ENCODE data around the gene PANK3.
"Not testable (repeated sequence)": the region's sequence is repeated elsewhere in the genome, so short reads cannot be mapped to it uniquely, and the experiment has no call there.

Gene PANK3

GRCh38 chr5:168579488-168580226 is 489 bp upstream of the PANK3 start:
- H3K27me3 Mint-ChIP-seq: no peaks in the 10 kb centered on the region
- H3K36me3 Mint-ChIP-seq: no peaks in the 10 kb centered on the region
- H3K4me1 Mint-ChIP-seq: peaks cover 35% of the 10 kb centered on the region
- H3K4me3 Mint-ChIP-seq: peak overlapping the region; percentile 95
- peak overlapping the region; percentile 99 for H3K27ac Mint-ChIP-seq
- no peaks in the 10 kb centered on the region for H3K9me3 Mint-ChIP-seq

- Mint-ChIP-seq H3K4me3 (peak overlapping the region; percentile 95), H3K27ac (peak overlapping the region; percentile 92), H3K4me1 (peaks cover 36% of the 10 kb centered on the region), H3K9me3 (no peaks in the 10 kb centered on the region), H3K27me3 (no peaks in the 10 kb centered on the region), H3K36me3 (no peaks in the 10 kb centered on the region)
These were observed 1.2 kb downstream of the PANK3 start for GRCh38 chr5:168578006-168578405.

- Mint-ChIP-seq H3K4me1 (peaks cover 52% of the 10 kb centered on the region), H3K4me3 (peak overlapping the region; percentile 27), H3K9me3 (no peaks in the 10 kb centered on the region), H3K27me3 (no peaks in the 10 kb centered on the region), H3K27ac (peak overlapping the region; percentile 20), H3K36me3 (no peaks in the 10 kb centered on the region)
These were observed 3.5 kb downstream of the PANK3 start for GRCh38 chr5:168575391-168576372.

GRCh38 chr5:168574156-168574555 is 5.0 kb downstream of the PANK3 start:
- H3K9me3 Mint-ChIP-seq, H3K36me3 Mint-ChIP-seq, H3K4me3 Mint-ChIP-seq, H3K27me3 Mint-ChIP-seq, H3K27ac Mint-ChIP-seq: not testable (repeated sequence)
- H3K4me1 Mint-ChIP-seq: peaks cover 46% of the 10 kb centered on the region

GRCh38 chr5:168573663-168574062 is 5.5 kb downstream of the PANK3 start:
- H3K36me3 Mint-ChIP-seq, H3K27ac Mint-ChIP-seq, H3K4me3 Mint-ChIP-seq, H3K9me3 Mint-ChIP-seq, H3K27me3 Mint-ChIP-seq: not testable (repeated sequence)
- H3K4me1 Mint-ChIP-seq: peaks cover 46% of the 10 kb centered on the region

GRCh38 chr5:168570490-168571328 is 8.5 kb downstream of the PANK3 start:
- Mint-ChIP-seq H3K36me3 (peaks cover 11% of the 10 kb centered on the region), H3K27ac (no peak overlapping the region), H3K4me3 (no peak overlapping the region), H3K4me1 (peaks cover 31% of the 10 kb centered on the region), H3K9me3 (no peaks in the 10 kb centered on the region), H3K27me3 (no peaks in the 10 kb centered on the region)

- peaks cover 15% of the 10 kb centered on the region for H3K36me3 Mint-ChIP-seq
- no peaks in the 10 kb centered on the region for H3K9me3 Mint-ChIP-seq
- H3K27ac Mint-ChIP-seq: no peak overlapping the region
- H3K4me3 Mint-ChIP-seq: no peak overlapping the region
- peaks cover 28% of the 10 kb centered on the region for H3K4me1 Mint-ChIP-seq
- H3K27me3 Mint-ChIP-seq: no peaks in the 10 kb centered on the region
These were observed 10.4 kb downstream of the PANK3 start for GRCh38 chr5:168568738-168569137.

GRCh38 chr5:168563959-168564358 is 15.2 kb downstream of the PANK3 start:
- H3K36me3 Mint-ChIP-seq: peaks cover 24% of the 10 kb centered on the region
- no peak overlapping the region for H3K27ac Mint-ChIP-seq
- H3K27me3 Mint-ChIP-seq: no peaks in the 10 kb centered on the region
- peaks cover 14% of the 10 kb centered on the region for H3K4me1 Mint-ChIP-seq
- H3K9me3 Mint-ChIP-seq: no peaks in the 10 kb centered on the region
- no peak overlapping the region for H3K4me3 Mint-ChIP-seq

GRCh38 chr5:168562279-168562678 is 16.9 kb downstream of the PANK3 start:
- Mint-ChIP-seq H3K4me1 (peaks cover 11% of the 10 kb centered on the region), H3K27ac (peak overlapping the region; percentile 69), H3K36me3 (peaks cover 21% of the 10 kb centered on the region), H3K9me3 (no peaks in the 10 kb centered on the region), H3K4me3 (no peak overlapping the region), H3K27me3 (no peaks in the 10 kb centered on the region)

- no peak overlapping the region for H3K4me3 Mint-ChIP-seq
- H3K27me3 Mint-ChIP-seq: no peaks in the 10 kb centered on the region
- peaks cover 43% of the 10 kb centered on the region for H3K36me3 Mint-ChIP-seq
- no peak overlapping the region for H3K27ac Mint-ChIP-seq
- peaks cover 9% of the 10 kb centered on the region for H3K4me1 Mint-ChIP-seq
- no peaks in the 10 kb centered on the region for H3K9me3 Mint-ChIP-seq
These were observed 21.8 kb downstream of the PANK3 start for GRCh38 chr5:168557389-168557788.

GRCh38 chr5:168553377-168554130 is 25.6 kb downstream of the PANK3 start:
- Mint-ChIP-seq H3K4me3 (no peak overlapping the region), H3K9me3 (no peaks in the 10 kb centered on the region), H3K4me1 (peaks cover 7% of the 10 kb centered on the region), H3K27me3 (no peaks in the 10 kb centered on the region), H3K27ac (no peak overlapping the region), H3K36me3 (peaks cover 45% of the 10 kb centered on the region)

- H3K36me3 Mint-ChIP-seq: peaks cover 50% of the 10 kb centered on the region
- no peak overlapping the region for H3K27ac Mint-ChIP-seq
- no peak overlapping the region for H3K4me3 Mint-ChIP-seq
These were observed 27.0 kb downstream of the PANK3 start for GRCh38 chr5:168552146-168552545.

GRCh38 chr5:168550656-168551055 is 28.5 kb downstream of the PANK3 start:
- Mint-ChIP-seq H3K4me1 (peaks cover 7% of the 10 kb centered on the region), H3K36me3 (peaks cover 42% of the 10 kb centered on the region), H3K27ac (no peak overlapping the region), H3K9me3 (no peaks in the 10 kb centered on the region), H3K4me3 (no peak overlapping the region), H3K27me3 (no peaks in the 10 kb centered on the region)

More at GRCh38 chr5:168552146-168552545, 27.0 kb downstream of the PANK3 start:
- H3K27me3 Mint-ChIP-seq: no peaks in the 10 kb centered on the region
- H3K4me1 Mint-ChIP-seq: peaks cover 7% of the 10 kb centered on the region
- H3K9me3 Mint-ChIP-seq: no peaks in the 10 kb centered on the region

- no peaks in the 10 kb centered on the region for H3K27me3 Mint-ChIP-seq
- no peak overlapping the region for H3K27ac Mint-ChIP-seq
- peaks cover 7% of the 10 kb centered on the region for H3K4me1 Mint-ChIP-seq
- no peak overlapping the region for H3K4me3 Mint-ChIP-seq
- peaks cover 43% of the 10 kb centered on the region for H3K36me3 Mint-ChIP-seq
- H3K9me3 Mint-ChIP-seq: no peaks in the 10 kb centered on the region
These were observed 29.6 kb downstream of the PANK3 start for GRCh38 chr5:168549554-168549953.

- Mint-ChIP-seq H3K36me3 (no peaks in the 10 kb centered on the region), H3K27me3 (peaks cover 8% of the 10 kb centered on the region), H3K4me3 (no peak overlapping the region), H3K4me1 (no peaks in the 10 kb centered on the region), H3K27ac (no peak overlapping the region), H3K9me3 (no peaks in the 10 kb centered on the region)
These were observed 42.0 kb downstream of the PANK3 start for GRCh38 chr5:168537176-168537575.
